Stimulated activated memory B cell treated with anti-CD40 and anti-IgM and Interleukin-4, amounts not matched to agents 10 μg/mL and 1 μg/mL and 100 μg/mL, for 72 hours (primary cell): ENCODE data around the gene PDIK1L.

ENCODE experiments used
- ATAC-seq: fragments of 150-1000 bp; cut with Tn5 transposase; 2 replicates; pipeline ENCODE4 v1.10.0; 2021
- H3K27ac Mint-ChIP-seq: one replicate; pipeline ENCODE4 v1.8.0; 2022; ENCODE audit warnings: mild to moderate bottlenecking, mixed read lengths
- H3K27me3 Mint-ChIP-seq: one replicate; pipeline ENCODE4 v1.8.0; 2022; ENCODE audit warnings: mixed read lengths
- H3K36me3 Mint-ChIP-seq: one replicate; pipeline ENCODE4 v1.8.0; 2022; ENCODE audit warnings: mixed read lengths
- H3K4me1 Mint-ChIP-seq: one replicate; pipeline ENCODE4 v1.8.0; 2022; ENCODE audit warnings: mixed read lengths
- H3K4me3 Mint-ChIP-seq: one replicate; pipeline ENCODE4 v1.8.0; 2022; ENCODE audit warnings: mild to moderate bottlenecking, moderate library complexity, mixed read lengths
- H3K9me3 Mint-ChIP-seq: one replicate; pipeline ENCODE4 v1.8.0; 2022; ENCODE audit warnings: mixed read lengths

Gene PDIK1L

GRCh38 chr1:26166719-26167281 is 55.2 kb downstream of the PDIK1L start:
- H3K27me3 Mint-ChIP-seq: peaks cover 9% of the 10 kb centered on the region
- H3K9me3 Mint-ChIP-seq: no peaks in the 10 kb centered on the region
- H3K4me1 Mint-ChIP-seq: peaks cover 27% of the 10 kb centered on the region
- ATAC-seq: no peak
- no peak overlapping the region for H3K4me3 Mint-ChIP-seq
- no peaks in the 10 kb centered on the region for H3K36me3 Mint-ChIP-seq
- no peak overlapping the region for H3K27ac Mint-ChIP-seq

GRCh38 chr1:26168410-26169197 is 57.0 kb downstream of the PDIK1L start, which contains the start of gene C1orf232:
Gene C1orf232, minus strand, starts transcription at chr1:26168963. Its CDS starts 464 bp downstream, at chr1:26168499.
- no peak for ATAC-seq
- no peaks in the 10 kb centered on the region for H3K27me3 Mint-ChIP-seq
- H3K9me3 Mint-ChIP-seq: no peaks in the 10 kb centered on the region
- H3K4me1 Mint-ChIP-seq: peaks cover 21% of the 10 kb centered on the region
- no peaks in the 10 kb centered on the region for H3K36me3 Mint-ChIP-seq
- peak within 1 kb of the TSS; percentile 89 for H3K27ac Mint-ChIP-seq
- H3K4me3 Mint-ChIP-seq: peak within 1 kb of the TSS; percentile 95

DNA sequence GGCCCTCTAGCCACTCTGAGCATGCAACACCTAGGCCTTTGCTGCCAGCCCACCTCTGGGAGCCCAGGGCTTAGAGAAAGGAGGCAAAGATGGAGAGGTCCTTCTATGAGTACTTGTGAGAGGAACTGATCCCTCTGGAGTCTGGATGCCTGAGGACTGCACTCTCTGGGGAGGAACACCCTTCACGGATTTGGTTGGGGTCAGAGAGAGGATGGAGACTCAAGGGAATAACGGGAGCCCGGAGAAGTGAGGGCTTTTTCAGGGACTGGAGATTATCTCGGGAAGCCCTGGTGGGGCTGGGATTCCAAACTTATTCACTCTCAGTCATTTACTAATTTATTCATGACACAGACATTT is 57.6 kb downstream of the PDIK1L start:
- Mint-ChIP-seq H3K4me3 (peak overlapping the region; percentile 95), H3K36me3 (no peaks in the 10 kb centered on the region), H3K9me3 (no peaks in the 10 kb centered on the region), H3K27ac (peak overlapping the region; percentile 89), H3K27me3 (no peaks in the 10 kb centered on the region), H3K4me1 (peaks cover 21% of the 10 kb centered on the region)
- no peak for ATAC-seq

DNA sequence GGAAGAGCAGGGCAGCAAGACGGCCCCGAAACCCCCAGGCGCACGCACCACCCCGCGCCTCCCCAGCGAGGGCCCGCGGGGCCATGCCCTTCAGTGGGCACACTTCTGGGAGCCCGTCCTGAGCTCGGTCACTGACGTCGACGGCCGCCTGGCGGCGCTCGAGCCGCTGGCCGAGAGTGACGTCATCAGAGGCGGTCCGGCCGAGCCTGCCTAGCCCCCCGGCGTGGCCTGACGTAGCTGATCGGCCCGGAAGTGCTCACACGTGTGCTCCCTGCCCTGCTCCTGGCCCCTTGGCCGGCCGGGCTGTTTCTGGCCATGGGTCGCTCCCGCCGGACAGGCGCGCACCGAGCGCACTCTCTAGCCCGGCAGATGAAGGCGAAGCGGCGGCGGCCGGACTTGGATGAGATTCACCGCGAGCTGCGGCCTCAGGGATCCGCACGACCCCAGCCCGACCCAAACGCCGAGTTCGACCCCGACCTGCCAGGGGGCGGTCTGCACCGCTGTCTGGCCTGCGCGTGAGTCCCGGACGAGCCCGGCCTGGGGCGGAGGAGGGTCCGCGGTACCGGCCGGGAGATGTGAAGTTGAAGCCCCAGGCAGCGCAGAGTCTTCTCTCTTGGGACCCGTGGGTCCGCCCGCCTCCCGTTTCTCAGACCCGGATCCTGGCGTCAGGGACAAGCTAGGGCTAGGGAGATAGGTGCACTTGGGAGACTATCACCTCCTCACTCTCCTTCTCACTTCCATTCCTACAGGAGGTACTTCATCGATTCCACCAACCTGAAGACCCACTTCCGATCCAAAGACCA is 58.2 kb downstream of the PDIK1L start, which contains the start of gene ZNF593:
Gene ZNF593, plus strand, starts transcription at position 240 of the 803 bp plus-strand sequence. Its CDS starts 76 bp downstream, at position 316.
- peak within 1 kb of the TSS; percentile 89 for H3K27ac Mint-ChIP-seq

GRCh38 chr1:26170472-26170821 is 58.8 kb downstream of the PDIK1L start:
- H3K36me3 Mint-ChIP-seq: no peaks in the 10 kb centered on the region
- H3K27ac Mint-ChIP-seq: peak overlapping the region; percentile 89
- peaks cover 14% of the 10 kb centered on the region for H3K4me1 Mint-ChIP-seq
- no peak for ATAC-seq
- H3K4me3 Mint-ChIP-seq: peak overlapping the region; percentile 95
- H3K9me3 Mint-ChIP-seq: no peaks in the 10 kb centered on the region
- no peaks in the 10 kb centered on the region for H3K27me3 Mint-ChIP-seq

More for the DNA sequence above, 58.2 kb downstream of the PDIK1L start, which contains the start of gene ZNF593:
- no peaks in the 10 kb centered on the region for H3K27me3 Mint-ChIP-seq
- peak within 1 kb of the TSS; percentile 95 for H3K4me3 Mint-ChIP-seq
- ATAC-seq: peak; percentile 96
- no peaks in the 10 kb centered on the region for H3K9me3 Mint-ChIP-seq
- H3K36me3 Mint-ChIP-seq: no peaks in the 10 kb centered on the region
- H3K4me1 Mint-ChIP-seq: peaks cover 15% of the 10 kb centered on the region

DNA sequence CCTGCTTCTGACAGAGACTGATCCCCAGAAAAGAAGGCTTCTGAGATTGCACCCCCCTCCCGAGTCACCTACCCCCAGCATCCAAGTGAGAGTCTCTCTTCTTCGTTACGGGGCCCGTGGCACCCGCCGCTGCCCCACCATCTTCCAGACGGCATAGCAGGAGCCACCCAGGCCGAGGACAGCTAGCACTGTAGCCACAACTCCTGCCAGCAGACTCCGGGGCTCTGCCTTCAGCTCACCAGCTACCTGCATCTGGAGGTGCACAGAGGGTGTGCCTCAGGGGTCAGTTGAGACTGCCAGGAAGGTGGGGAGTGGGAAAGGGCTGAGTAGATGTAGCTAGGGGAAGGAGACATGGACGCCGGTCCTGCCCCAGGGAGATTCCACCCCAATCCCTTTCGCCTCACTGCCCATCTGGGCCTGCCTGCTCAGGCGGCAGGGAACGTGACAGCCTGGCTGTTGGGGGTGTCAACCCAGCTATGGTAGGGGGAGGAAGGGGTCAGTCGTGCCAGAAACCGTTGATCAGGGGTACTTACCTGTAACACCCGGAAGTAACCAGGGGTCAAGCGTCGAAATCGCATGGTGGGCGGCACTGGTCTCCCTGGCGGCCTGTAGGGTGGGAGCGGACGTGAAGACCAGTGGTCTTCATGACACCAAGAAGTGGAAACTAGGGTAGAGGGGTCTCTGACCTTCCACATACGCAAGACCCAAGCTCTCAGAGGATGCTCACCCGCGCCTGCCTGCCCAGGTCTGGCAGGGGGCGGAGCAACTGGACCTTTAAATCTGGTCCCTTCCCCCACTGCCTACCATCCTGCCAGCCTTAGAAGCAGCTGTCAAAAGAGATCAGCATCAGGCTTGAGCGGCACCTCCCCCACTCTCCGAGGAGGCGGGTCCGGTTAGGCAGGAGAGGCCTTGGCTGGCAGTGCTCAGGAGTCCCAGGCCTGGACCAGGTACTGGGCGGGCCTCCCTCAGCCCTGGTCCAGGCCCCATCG is 59.8 kb downstream of the PDIK1L start, which contains the start of gene ZNF593OS:
Gene ZNF593OS, minus strand, starts transcription at position 749 of the 989 bp plus-strand sequence. Its CDS starts 171 bp downstream, at position 578.
- peaks cover 14% of the 10 kb centered on the region for H3K4me1 Mint-ChIP-seq

More for the DNA sequence above, 59.8 kb downstream of the PDIK1L start, which contains the start of gene ZNF593OS:
- no peaks in the 10 kb centered on the region for H3K36me3 Mint-ChIP-seq
- ATAC-seq: no peak
- H3K27ac Mint-ChIP-seq: peak within 1 kb of the TSS; percentile 89
- H3K4me3 Mint-ChIP-seq: peak within 1 kb of the TSS; percentile 95
- H3K27me3 Mint-ChIP-seq: no peaks in the 10 kb centered on the region
- H3K9me3 Mint-ChIP-seq: no peaks in the 10 kb centered on the region
